NCI-H2081 (cell line): ENCODE measurements around the gene TTC28.

Source experiments
- DNase-seq, 2 experiments: peaks; one replicate each; lab custom pipeline; 2025; lab: John Stamatoyannopoulos, UW

Gene TTC28

GRCh38 chr22:28002863-28003565, 676.6 kb downstream of the TTC28 start:
- DNase-seq = no peak

GRCh38 chr22:28002181-28002700, 677.4 kb downstream of the TTC28 start:
- DNase-seq = no peak

GRCh38 chr22:28001171-28001835, 678.3 kb downstream of the TTC28 start:
- no peak for DNase-seq

GRCh38 chr22:28000361-28000760, 679.3 kb downstream of the TTC28 start:
- DNase-seq = no peak

GRCh38 chr22:27999876-28000275, 679.8 kb downstream of the TTC28 start:
- DNase-seq = no peak

GRCh38 chr22:27998511-27999410, 680.9 kb downstream of the TTC28 start:
- no peak for DNase-seq

GRCh38 chr22:27997538-27997937, 682.1 kb downstream of the TTC28 start:
- no peak for DNase-seq

GRCh38 chr22:27996981-27997380, 682.7 kb downstream of the TTC28 start:
- DNase-seq = peak in 1 of 2 experiments; percentile 15

GRCh38 chr22:27996529-27996925, 683.1 kb downstream of the TTC28 start:
- no peak for DNase-seq

GRCh38 chr22:27995801-27996528, 683.7 kb downstream of the TTC28 start:
- DNase-seq = no peak

- no peak for DNase-seq
These were observed 684.9 kb downstream of the TTC28 start for GRCh38 chr22:27994481-27995331.

GRCh38 chr22:27993774-27994350, 685.8 kb downstream of the TTC28 start:
- DNase-seq = no peak

- no peak for DNase-seq
These were observed 686.4 kb downstream of the TTC28 start for GRCh38 chr22:27993201-27993635.

- DNase-seq = no peak
These were observed 687.1 kb downstream of the TTC28 start for GRCh38 chr22:27992294-27993165.

- no peak for DNase-seq
These were observed 687.9 kb downstream of the TTC28 start for GRCh38 chr22:27991586-27992293.

GRCh38 chr22:27990879-27991278, 688.8 kb downstream of the TTC28 start:
- no peak for DNase-seq

GRCh38 chr22:27990451-27990840, 689.2 kb downstream of the TTC28 start:
- no peak for DNase-seq

GRCh38 chr22:27989758-27990450, 689.7 kb downstream of the TTC28 start:
- no peak for DNase-seq
